Lower leg skin (tissue), 4 donors: ENCODE data around the gene ATP1B1. TPM values are rescaled to one million over a fixed set of nuclear protein-coding genes. Genes with fewer than 3 reads are reported as not detected.
A peak's percentile ranks its signal among the peaks of the same experiment; 100 is the strongest.

Source experiments
- DNase-seq, 2 donors: peaks; one replicate each; pipeline ENCODE4 v3.0.0-alpha.2; 2019; ENCODE audit warnings: low spot score in 2 of 2
- H3K4me3 ChIP-seq: fragments of 200-600 bp; sonication (generic); 2 replicates; pipeline ENCODE4 v1.5.1; 2017; ENCODE audit warnings: mild to moderate bottlenecking, low read depth; ENCODE audit not compliant: poor library complexity, severe bottlenecking
- POLR2A ChIP-seq, 2 donors: fragments of 450-650 bp; IDR thresholded peaks; one replicate each; pipeline ENCODE4 v1.6.1; 2016 to 2017; ENCODE audit warnings: antibody characterized with exemption in 2 of 2, mild to moderate bottlenecking in 1 of 2, moderate library complexity in 1 of 2
- WGBS, 2 donors: methylation state at CpG; one replicate each; pipeline ENCODE4 v1.1.5; 2018; 5-methylcytosine and 5-hydroxymethylcytosine counted together
- intact Hi-C: fragments of 100-400 bp; cut with DNase I; formaldehyde crosslinking; loops from one replicate; pipeline ENCODE4 v1.15.0; 2023; ENCODE audit warnings: low total_unique reads
- total RNA-seq, 4 donors: library from RNA; depleted of rRNA; stranded (reverse); fragments of >200 nt; gene quantifications; one replicate each; pipeline ENCODE4 v1.1.0, GENCODE V29; 2016
- TF ChIP-seq, protein P1 (sequence below), 3 donors: fragments of 450-650 bp; IDR thresholded peaks; one replicate each; pipeline ENCODE4 v1.5.1; 2016; ENCODE audit warnings: antibody characterized with exemption in 3 of 3, mild to moderate bottlenecking in 3 of 3, moderate library complexity in 2 of 3

The ATP1B1 gene
- total RNA-seq, 4 donors from 2014 or later = 35.3 to 213 (median 122) TPM

- WGBS, 2 donors = 76 to 77% methylated on average over 2 of the region's 2 CpGs
- peak overlapping the region; percentile 11 for H3K4me3 ChIP-seq
- intact Hi-C loops = no loop called here
- DNase-seq = no peak
- TF ChIP-seq POLR2A (IDR thresholded peaks at IDR 0.05) = no peak
- TF ChIP-seq, protein P1, sequence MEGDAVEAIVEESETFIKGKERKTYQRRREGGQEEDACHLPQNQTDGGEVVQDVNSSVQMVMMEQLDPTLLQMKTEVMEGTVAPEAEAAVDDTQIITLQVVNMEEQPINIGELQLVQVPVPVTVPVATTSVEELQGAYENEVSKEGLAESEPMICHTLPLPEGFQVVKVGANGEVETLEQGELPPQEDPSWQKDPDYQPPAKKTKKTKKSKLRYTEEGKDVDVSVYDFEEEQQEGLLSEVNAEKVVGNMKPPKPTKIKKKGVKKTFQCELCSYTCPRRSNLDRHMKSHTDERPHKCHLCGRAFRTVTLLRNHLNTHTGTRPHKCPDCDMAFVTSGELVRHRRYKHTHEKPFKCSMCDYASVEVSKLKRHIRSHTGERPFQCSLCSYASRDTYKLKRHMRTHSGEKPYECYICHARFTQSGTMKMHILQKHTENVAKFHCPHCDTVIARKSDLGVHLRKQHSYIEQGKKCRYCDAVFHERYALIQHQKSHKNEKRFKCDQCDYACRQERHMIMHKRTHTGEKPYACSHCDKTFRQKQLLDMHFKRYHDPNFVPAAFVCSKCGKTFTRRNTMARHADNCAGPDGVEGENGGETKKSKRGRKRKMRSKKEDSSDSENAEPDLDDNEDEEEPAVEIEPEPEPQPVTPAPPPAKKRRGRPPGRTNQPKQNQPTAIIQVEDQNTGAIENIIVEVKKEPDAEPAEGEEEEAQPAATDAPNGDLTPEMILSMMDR (IDR thresholded peaks at IDR 0.05) = no peak
These were observed 1.7 kb downstream of the ATP1B1 start for GRCh38 chr1:169108223-169108622.

- H3K4me3 ChIP-seq = peak overlapping the region; percentile 11
- 74 to 80% methylated on average over 10 of the region's 10 CpGs for WGBS, 2 donors
- TF ChIP-seq, protein P1 (IDR thresholded peaks at IDR 0.05) = no peak
- no peak for TF ChIP-seq POLR2A (IDR thresholded peaks at IDR 0.05)
- intact Hi-C loops = no loop called here
- no peak for DNase-seq
These were observed 2.5 kb downstream of the ATP1B1 start for GRCh38 chr1:169108863-169109560.

DNA sequence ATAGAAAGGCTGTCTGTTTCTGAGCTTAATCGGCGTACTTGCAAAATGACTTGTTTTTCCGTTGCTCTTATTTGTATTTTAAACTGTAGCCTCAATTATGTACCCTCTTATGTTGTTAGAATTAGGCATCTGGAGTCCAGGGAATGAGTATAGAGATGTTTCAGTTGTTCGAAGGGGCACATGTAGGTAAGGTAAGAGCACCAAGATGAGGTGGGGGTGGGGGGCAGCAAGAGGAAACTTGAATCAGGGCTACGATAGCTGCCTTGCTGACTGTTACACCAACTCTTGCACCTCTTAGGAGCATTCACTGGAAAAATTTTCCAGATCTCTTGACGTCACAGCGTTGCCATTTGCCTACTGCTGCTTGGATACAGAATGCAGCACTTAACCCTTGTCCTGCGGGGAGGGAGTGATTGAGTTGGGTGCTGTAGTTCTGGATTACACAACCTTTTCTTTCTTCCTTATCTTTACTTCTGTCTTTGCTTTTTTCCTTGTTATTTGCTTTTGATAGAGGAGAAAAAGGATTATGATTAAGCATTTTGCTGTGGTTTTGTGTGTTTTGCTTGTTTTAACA is 3.2 kb downstream of the ATP1B1 start:
- peak in 1 of 2 donors; percentile 35 for DNase-seq

DNA sequence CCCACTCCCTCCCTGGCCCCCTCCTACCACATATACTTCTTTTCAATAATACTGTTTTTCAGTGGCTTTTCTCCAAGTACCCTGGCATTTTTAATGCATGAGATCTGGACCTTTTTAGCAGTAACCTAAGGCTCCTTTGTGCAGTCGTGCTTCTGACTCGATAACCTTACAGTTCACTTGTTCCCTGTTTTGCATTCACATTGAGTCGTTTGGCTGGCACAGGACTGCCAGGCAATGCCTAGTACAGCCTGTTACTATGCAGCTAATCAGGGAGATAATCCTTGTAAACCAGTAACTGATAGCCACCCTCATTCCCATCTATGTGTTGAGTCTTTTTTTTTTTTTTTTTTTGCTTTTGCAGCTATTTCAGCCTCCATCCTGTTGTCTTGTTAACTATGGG is 3.7 kb downstream of the ATP1B1 start:
- WGBS, 2 donors = 31 to 41% methylated on average over 3 of the region's 3 CpGs
- TF ChIP-seq, protein P1 (IDR thresholded peaks at IDR 0.05) = no peak
- no peak for TF ChIP-seq POLR2A (IDR thresholded peaks at IDR 0.05)
- no peak for DNase-seq
- H3K4me3 ChIP-seq = no peak overlapping the region
- intact Hi-C loops = no loop called here

More for the DNA sequence above, 3.2 kb downstream of the ATP1B1 start:
- no peak for TF ChIP-seq POLR2A (IDR thresholded peaks at IDR 0.05)
- TF ChIP-seq, protein P1 (IDR thresholded peaks at IDR 0.05) = no peak
- H3K4me3 ChIP-seq = no peak overlapping the region
- intact Hi-C loops = no loop called here
- 48 to 66% methylated on average over 8 of the region's 8 CpGs for WGBS, 2 donors

GRCh38 chr1:169110689-169111447 is 4.4 kb downstream of the ATP1B1 start:
- intact Hi-C loops = no loop called here
- H3K4me3 ChIP-seq = no peak overlapping the region
- no peak for DNase-seq
- TF ChIP-seq, protein P1 (IDR thresholded peaks at IDR 0.05) = no peak
- no peak for TF ChIP-seq POLR2A (IDR thresholded peaks at IDR 0.05)
- 63 to 69% methylated on average over 7 of the region's 7 CpGs for WGBS, 2 donors
